Epithelial cell of esophagus (primary cell): ENCODE measurements around the gene SDE2.

Source experiments
- DNase-seq: peaks from one replicate; pipeline ENCODE4 v3.0.0; 2010; ENCODE audit warnings: low read depth
- H3K4me3 ChIP-seq: 2 replicates; pipeline ENCODE4 v1.5.1; 2011; ENCODE audit warnings: mild to moderate bottlenecking, low read length, control low read depth
- CTCF ChIP-seq: IDR thresholded peaks from 2 replicates; pipeline ENCODE4 v1.5.1; 2011; ENCODE audit warnings: low read depth, mild to moderate bottlenecking, low read length, control low read depth, inconsistent platforms; ENCODE audit not compliant: insufficient read depth; ENCODE audit errors: missing control alignments

The SDE2 gene

GRCh38 chr1:225950905-225951497, 48.1 kb downstream of the SDE2 start:
- DNase-seq, result no peak
- no peak overlapping the region for H3K4me3 ChIP-seq
- TF ChIP-seq CTCF, result no peak

GRCh38 chr1:225949041-225949440, 50.1 kb downstream of the SDE2 start:
- no peak for DNase-seq
- TF ChIP-seq CTCF, result no peak
- H3K4me3 ChIP-seq, result no peak overlapping the region

GRCh38 chr1:225946803-225947202, 52.3 kb downstream of the SDE2 start:
- TF ChIP-seq CTCF, result no peak
- DNase-seq, result no peak
- H3K4me3 ChIP-seq, result no peak overlapping the region

GRCh38 chr1:225946082-225946620, 53.0 kb downstream of the SDE2 start:
- no peak for DNase-seq
- no peak overlapping the region for H3K4me3 ChIP-seq
- no peak for TF ChIP-seq CTCF

- no peak for TF ChIP-seq CTCF
- H3K4me3 ChIP-seq, result no peak overlapping the region
- DNase-seq, result no peak
Measured at GRCh38 chr1:225945564-225945963, 53.6 kb downstream of the SDE2 start.

GRCh38 chr1:225944951-225945350, 54.2 kb downstream of the SDE2 start:
- DNase-seq, result no peak
- no peak overlapping the region for H3K4me3 ChIP-seq
- no peak for TF ChIP-seq CTCF

GRCh38 chr1:225944387-225944786, 54.8 kb downstream of the SDE2 start:
- no peak overlapping the region for H3K4me3 ChIP-seq
- no peak for TF ChIP-seq CTCF
- DNase-seq, result peak; percentile 17
